ENCODE measurements around the gene PTCSC3.

DNA sequence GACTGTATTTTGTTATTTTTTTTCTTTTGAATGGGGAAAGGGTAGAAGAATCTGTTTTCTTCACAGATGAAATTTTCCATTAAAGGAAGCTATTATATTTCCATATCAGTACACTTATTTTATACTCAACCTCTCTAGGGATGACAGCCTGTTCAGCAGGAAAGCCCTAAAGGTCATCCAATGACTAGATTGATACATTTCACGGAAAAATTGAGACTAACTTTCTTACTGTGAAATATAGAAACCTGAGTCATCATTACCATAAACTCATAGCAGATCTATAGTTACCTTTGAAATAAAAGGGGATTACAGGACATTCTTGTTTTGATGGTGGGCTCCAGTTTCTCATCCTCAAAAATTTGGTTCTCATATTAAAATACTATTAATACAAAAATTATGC, 36.1 kb upstream of the PTCSC3 start:
- TF ChIP-seq, protein P1, sequence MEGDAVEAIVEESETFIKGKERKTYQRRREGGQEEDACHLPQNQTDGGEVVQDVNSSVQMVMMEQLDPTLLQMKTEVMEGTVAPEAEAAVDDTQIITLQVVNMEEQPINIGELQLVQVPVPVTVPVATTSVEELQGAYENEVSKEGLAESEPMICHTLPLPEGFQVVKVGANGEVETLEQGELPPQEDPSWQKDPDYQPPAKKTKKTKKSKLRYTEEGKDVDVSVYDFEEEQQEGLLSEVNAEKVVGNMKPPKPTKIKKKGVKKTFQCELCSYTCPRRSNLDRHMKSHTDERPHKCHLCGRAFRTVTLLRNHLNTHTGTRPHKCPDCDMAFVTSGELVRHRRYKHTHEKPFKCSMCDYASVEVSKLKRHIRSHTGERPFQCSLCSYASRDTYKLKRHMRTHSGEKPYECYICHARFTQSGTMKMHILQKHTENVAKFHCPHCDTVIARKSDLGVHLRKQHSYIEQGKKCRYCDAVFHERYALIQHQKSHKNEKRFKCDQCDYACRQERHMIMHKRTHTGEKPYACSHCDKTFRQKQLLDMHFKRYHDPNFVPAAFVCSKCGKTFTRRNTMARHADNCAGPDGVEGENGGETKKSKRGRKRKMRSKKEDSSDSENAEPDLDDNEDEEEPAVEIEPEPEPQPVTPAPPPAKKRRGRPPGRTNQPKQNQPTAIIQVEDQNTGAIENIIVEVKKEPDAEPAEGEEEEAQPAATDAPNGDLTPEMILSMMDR (IDR thresholded peaks at IDR 0.05) = no peak
- no peak for TF ChIP-seq POLR2A (IDR thresholded peaks at IDR 0.05)

All from breast epithelium (tissue), 3 donors.